Activated T-helper 2 cell treated with anti-CD3 and anti-CD28 coated beads, Interferon-gamma antibody, Interleukin-2, Interleukin-4, amounts not matched to agents 10 μg/mL and 5 μg/mL and 100 μg/mL, durations not matched to agents 14 hours and 24 hours and 36 hours (primary cell): ENCODE data around the gene MRGPRX1. TPM values are rescaled to one million over a fixed set of nuclear protein-coding genes. Genes with fewer than 3 reads are reported as not detected.
"Not testable (repeated sequence)": the region's sequence is repeated elsewhere in the genome, so short reads cannot be mapped to it uniquely, and the experiment has no call there.

Experiments
- DNase-seq: peaks from one replicate; pipeline ENCODE4 v3.0.0; 2021; ENCODE audit warnings: low spot score
- H3K27ac Mint-ChIP-seq: one replicate; pipeline ENCODE4 v1.8.0; 2021; ENCODE audit warnings: mixed read lengths
- H3K27me3 Mint-ChIP-seq: one replicate; pipeline ENCODE4 v1.8.0; 2021; ENCODE audit warnings: low read depth, mixed read lengths
- H3K36me3 Mint-ChIP-seq: one replicate; pipeline ENCODE4 v1.8.0; 2021; ENCODE audit warnings: low read depth, mixed read lengths
- H3K4me1 Mint-ChIP-seq: one replicate; pipeline ENCODE4 v1.8.0; 2021; ENCODE audit warnings: low read depth, mixed read lengths
- H3K4me3 Mint-ChIP-seq: one replicate; pipeline ENCODE4 v1.8.0; 2021; ENCODE audit warnings: low read depth, mild to moderate bottlenecking, moderate library complexity, mixed read lengths
- H3K9me3 Mint-ChIP-seq: one replicate; pipeline ENCODE4 v1.8.0; 2021; ENCODE audit warnings: mixed read lengths
- intact Hi-C: fragments of 100-400 bp; cut with micrococcal nuclease; formaldehyde crosslinking; loops from one replicate; pipeline ENCODE4 v1.15.1; 2023
- total RNA-seq: library from RNA; stranded (reverse); gene quantifications from 2 replicates; pipeline ENCODE4 v1.2.3, GENCODE V29; 2022

The MRGPRX1 gene
- total RNA-seq, 1 donor from 2014 or later: not detected

DNA sequence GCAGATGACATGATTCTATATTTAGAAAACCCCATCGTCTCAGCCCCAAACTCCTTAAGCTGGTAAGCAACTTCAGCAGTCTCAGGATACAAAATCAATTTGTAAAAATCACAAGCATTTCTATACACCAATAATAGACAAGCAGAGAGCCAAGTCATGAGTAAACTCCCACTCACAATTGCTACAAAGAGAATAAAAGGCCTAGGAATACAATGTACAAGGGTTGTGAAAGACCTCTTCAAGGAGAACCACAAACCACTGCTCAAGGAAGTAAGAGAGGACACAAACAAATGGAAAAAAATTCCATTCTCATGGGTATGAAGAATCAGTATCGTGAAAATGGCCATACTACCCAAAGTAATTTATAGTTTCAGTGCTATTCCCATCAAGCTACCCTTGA, 13.8 kb downstream of the MRGPRX1 start:
- H3K27me3 Mint-ChIP-seq, DNase-seq, H3K4me1 Mint-ChIP-seq, H3K27ac Mint-ChIP-seq, H3K36me3 Mint-ChIP-seq, intact Hi-C loops, H3K4me3 Mint-ChIP-seq, H3K9me3 Mint-ChIP-seq: not testable (repeated sequence)

DNA sequence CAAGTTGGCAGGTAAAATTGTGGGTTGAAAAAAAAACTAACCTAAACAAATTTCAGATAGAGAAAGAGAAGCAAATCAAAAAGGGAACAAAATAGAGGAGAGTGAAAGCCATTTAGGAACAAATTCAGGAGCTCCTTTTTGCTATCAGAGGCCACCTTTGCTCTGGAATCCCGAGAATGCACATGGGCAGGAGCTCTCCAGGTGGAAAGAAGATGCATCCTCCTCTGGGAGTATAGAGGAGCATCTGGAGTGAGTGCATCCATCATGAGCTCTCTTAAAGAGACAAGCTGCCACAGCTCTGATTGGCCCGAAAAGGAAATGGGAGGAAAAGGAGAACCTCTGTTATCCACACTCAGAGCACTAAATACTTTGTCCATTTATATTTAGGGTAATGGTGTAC, 26.3 kb downstream of the MRGPRX1 start:
- no peaks in the 10 kb centered on the region for H3K4me1 Mint-ChIP-seq

DNA sequence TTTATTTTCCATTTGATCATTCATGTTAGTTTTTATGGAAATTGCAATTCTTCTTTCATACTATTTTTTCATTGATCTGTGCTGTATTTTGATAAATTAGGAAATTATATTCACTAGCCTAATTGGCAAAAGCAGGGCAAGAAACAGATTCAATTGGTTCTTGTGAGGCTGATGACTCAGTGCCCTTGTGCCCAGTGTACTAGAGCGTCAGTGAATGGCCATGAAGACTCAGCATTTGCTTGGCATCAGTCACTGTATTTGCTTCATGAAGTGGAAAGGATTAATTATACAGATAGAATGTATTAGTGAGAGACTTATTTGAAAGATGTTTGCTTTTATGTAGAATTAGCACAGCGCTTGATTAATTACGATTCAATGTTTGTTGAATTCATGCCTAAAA, 31.8 kb downstream of the MRGPRX1 start:
- no peaks in the 10 kb centered on the region for H3K9me3 Mint-ChIP-seq
- no peak overlapping the region for H3K27ac Mint-ChIP-seq
- no peak overlapping the region for H3K4me3 Mint-ChIP-seq
- DNase-seq: no peak
- intact Hi-C loops: no loop called here
- no peaks in the 10 kb centered on the region for H3K36me3 Mint-ChIP-seq
- peaks cover 7% of the 10 kb centered on the region for H3K27me3 Mint-ChIP-seq
- H3K4me1 Mint-ChIP-seq: no peaks in the 10 kb centered on the region

More for the DNA sequence above, 26.3 kb downstream of the MRGPRX1 start:
- Mint-ChIP-seq H3K27me3 (peaks cover 2% of the 10 kb centered on the region), H3K27ac (no peak overlapping the region), H3K9me3 (no peaks in the 10 kb centered on the region), H3K4me3 (no peak overlapping the region), H3K36me3 (no peaks in the 10 kb centered on the region)
- intact Hi-C loops: no loop called here
- no peak for DNase-seq

DNA sequence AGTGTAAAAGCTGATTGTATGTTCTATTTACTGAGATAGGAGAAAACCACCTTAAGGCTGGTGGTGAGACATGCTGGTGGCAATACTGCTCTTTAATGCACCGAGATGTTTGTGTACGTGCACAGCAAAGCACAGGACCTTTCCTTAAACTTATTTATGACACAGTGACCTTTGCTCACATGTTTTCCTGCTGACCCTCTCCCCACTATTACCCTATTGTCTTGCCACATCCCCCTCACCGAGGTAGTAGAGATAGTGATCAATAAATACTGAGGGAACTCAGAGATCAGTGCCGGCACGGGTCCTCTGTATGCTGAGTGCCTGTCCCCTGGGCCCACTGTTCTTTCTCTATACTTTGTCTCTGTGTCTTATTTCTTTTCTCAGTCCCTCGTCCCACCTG, 38.6 kb downstream of the MRGPRX1 start:
- H3K4me1 Mint-ChIP-seq, H3K27ac Mint-ChIP-seq, H3K4me3 Mint-ChIP-seq, intact Hi-C loops, H3K9me3 Mint-ChIP-seq, H3K36me3 Mint-ChIP-seq, DNase-seq: not testable (repeated sequence)
- peaks cover 29% of the 10 kb centered on the region for H3K27me3 Mint-ChIP-seq

DNA sequence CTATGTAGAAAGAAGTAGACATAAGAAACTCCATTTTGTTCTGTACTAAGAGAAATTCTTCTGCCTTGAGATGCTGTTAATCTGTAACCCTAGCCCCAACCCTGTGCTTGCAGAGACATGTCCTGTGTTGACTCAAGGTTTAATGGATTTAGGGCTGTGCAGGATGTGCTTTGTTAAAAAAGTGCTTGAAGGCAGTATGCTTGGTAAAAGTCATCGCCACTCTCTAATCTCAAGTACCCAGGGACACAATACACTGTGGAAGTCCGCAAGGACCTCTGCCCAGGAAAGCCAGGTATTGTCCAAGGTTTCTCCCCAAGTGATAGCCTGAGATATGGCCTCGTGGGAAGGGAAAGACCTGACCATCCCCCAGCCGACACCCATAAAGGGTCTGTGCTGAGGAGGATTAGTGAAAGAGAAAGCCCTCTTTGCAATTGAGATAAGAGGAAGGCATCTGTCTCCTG, 39.0 kb downstream of the MRGPRX1 start:
- H3K4me1 Mint-ChIP-seq, DNase-seq, H3K36me3 Mint-ChIP-seq, intact Hi-C loops, H3K4me3 Mint-ChIP-seq, H3K27ac Mint-ChIP-seq, H3K9me3 Mint-ChIP-seq: not testable (repeated sequence)
- H3K27me3 Mint-ChIP-seq: peaks cover 26% of the 10 kb centered on the region

DNA sequence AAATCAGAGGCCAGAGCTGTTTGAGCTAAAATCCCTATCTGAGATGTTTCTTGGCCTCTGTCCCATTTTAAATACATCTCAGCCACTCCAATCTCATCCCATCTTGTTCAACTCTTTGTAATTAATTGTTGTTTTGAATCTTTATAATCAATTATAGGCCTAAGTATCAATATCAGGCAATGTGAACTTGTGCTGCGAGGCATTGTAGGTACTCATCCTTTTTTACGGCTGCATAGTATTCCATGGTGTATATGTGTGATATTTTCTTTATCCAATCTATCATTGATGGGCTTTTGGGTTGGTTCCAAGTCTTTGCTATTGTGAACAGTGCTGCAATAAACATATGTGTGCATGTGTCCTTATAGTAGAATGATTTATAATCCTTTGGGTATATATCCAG, 47.5 kb downstream of the MRGPRX1 start:
- H3K27ac Mint-ChIP-seq, H3K36me3 Mint-ChIP-seq, H3K27me3 Mint-ChIP-seq, intact Hi-C loops, H3K4me1 Mint-ChIP-seq, H3K4me3 Mint-ChIP-seq, H3K9me3 Mint-ChIP-seq, DNase-seq: not testable (repeated sequence)

DNA sequence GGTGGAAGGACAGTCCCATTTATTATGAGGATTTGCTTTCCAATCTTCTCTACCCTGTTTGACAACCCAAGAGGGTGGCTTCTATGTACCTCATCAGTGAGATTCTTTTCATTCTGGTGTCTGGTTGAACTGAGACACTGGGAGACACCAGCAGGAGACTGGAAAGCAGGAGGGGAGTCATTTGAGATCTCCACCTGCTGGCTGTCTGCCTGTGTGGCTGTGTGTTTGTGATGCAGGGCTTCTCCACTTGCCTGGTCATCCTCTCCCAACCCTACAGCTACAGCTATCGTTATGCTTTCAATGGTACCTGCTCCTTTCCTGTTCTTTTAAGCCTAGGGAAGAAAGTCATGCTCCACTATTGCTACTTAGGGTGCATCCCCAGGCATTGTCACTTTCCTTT, 48.6 kb downstream of the MRGPRX1 start:
- Mint-ChIP-seq H3K4me1 (no peaks in the 10 kb centered on the region), H3K27ac (no peak overlapping the region), H3K9me3 (no peaks in the 10 kb centered on the region), H3K4me3 (no peak overlapping the region), H3K36me3 (no peaks in the 10 kb centered on the region), H3K27me3 (peaks cover 3% of the 10 kb centered on the region)
- intact Hi-C loops: no loop called here
- no peak for DNase-seq

Other genes starting within 250 kb of the MRGPRX1 start
- 0.11 and 0.55 TPM in 2 replicates for gene TMEM86A, start 240.6 kb downstream of the MRGPRX1 start, total RNA-seq
- 0.05 and 0.16 TPM in 2 replicates for gene IGSF22, start 213.2 kb downstream of the MRGPRX1 start, total RNA-seq
- not detected in 2 replicates for gene PTPN5, start 147.6 kb downstream of the MRGPRX1 start, total RNA-seq
- 0.09 TPM in 1 of 2 replicates, not detected in the other for gene MRGPRX2, start 121.3 kb upstream of the MRGPRX1 start, total RNA-seq
- gene ZDHHC13, start 177.8 kb upstream of the MRGPRX1 start, total RNA-seq: 25.4 and 27.8 TPM in 2 replicates